Neural cell (in vitro differentiated cells): Measurements from ENCODE around the gene TPRG1L.

ENCODE experiments used
- TAF1 ChIP-seq: IDR thresholded peaks from 2 replicates; pipeline ENCODE4 v1.6.1; 2012; ENCODE audit warnings: low read depth
- TF ChIP-seq, protein P1 (sequence below): fragments of 450-650 bp; IDR thresholded peaks from 2 replicates; pipeline ENCODE4 v1.5.1; 2014; ENCODE audit warnings: antibody characterized with exemption, mild to moderate bottlenecking, moderate library complexity; ENCODE audit not compliant: poor library complexity, severe bottlenecking

DNA sequence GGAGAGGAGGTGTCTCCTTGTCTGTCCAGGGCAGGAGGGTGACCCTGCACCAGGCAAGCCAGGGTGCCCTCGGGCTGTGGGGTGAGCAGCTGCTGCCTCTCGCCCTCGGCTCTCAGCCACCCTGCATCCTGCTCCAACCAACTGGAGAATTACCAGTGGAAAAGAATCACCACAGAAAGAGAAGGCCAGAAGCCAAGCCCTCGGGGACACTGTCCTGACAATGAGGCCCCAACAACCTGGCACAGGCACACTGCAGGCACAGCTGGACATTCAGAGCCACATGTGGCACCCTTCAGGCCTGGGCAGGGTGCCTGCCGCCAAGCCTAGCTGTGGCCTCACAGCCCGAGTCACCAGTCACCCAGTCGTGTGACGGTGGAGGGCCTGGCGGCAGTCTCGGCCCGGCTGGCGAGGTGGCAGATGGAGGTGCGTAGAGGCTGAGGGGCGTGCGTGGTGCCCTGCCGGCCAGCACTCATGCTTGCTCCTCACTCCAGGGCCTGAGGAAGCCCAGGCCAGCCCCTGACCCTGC, 25.5 kb upstream of the TPRG1L start:
- TF ChIP-seq, protein P1, sequence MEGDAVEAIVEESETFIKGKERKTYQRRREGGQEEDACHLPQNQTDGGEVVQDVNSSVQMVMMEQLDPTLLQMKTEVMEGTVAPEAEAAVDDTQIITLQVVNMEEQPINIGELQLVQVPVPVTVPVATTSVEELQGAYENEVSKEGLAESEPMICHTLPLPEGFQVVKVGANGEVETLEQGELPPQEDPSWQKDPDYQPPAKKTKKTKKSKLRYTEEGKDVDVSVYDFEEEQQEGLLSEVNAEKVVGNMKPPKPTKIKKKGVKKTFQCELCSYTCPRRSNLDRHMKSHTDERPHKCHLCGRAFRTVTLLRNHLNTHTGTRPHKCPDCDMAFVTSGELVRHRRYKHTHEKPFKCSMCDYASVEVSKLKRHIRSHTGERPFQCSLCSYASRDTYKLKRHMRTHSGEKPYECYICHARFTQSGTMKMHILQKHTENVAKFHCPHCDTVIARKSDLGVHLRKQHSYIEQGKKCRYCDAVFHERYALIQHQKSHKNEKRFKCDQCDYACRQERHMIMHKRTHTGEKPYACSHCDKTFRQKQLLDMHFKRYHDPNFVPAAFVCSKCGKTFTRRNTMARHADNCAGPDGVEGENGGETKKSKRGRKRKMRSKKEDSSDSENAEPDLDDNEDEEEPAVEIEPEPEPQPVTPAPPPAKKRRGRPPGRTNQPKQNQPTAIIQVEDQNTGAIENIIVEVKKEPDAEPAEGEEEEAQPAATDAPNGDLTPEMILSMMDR, result no peak
- no peak for TF ChIP-seq TAF1
